K562 (cell line): ENCODE measurements around the gene MPG. TPM values are rescaled to one million over a fixed set of nuclear protein-coding genes. Genes with fewer than 3 reads are reported as not detected.
A peak's percentile ranks its signal among the peaks of the same experiment; 100 is the strongest.

Experiments
- FUS ChIP-seq: fragments of 200-400 bp; formaldehyde crosslinking; optimal IDR thresholded peaks from 2 replicates; pipeline ENCODE3; 2017; ENCODE audit warnings: low read depth, low read length
- HNRNPK ChIP-seq: fragments of 200-400 bp; formaldehyde crosslinking; IDR thresholded peaks from one replicate; pipeline ENCODE4 v1.6.1; 2018; ENCODE audit warnings: mild to moderate bottlenecking, low read depth, low read length; ENCODE audit not compliant: poor library complexity, severe bottlenecking
- JUND ChIP-seq, 2 experiments: IDR thresholded peaks; 2 replicates in 1 of 2; 3 replicates in 1 of 2; pipeline ENCODE4 v1.6.1; 2011; ENCODE audit warnings: borderline replicate concordance in 2 of 2, low read depth in 2 of 2, low read length in 2 of 2, improper control_type of control experiment in 1 of 2, missing biosample characterization in 1 of 2, missing genetic modification characterization in 1 of 2, missing genetic modification reagents in 1 of 2
- MCM2 ChIP-seq: fragments of 450-650 bp; IDR thresholded peaks from 2 replicates; pipeline ENCODE4 v1.6.1; 2017; ENCODE audit warnings: low read depth, mild to moderate bottlenecking
- NFE2L1 ChIP-seq: fragments of 450-650 bp; IDR thresholded peaks from 2 replicates; pipeline ENCODE4 v1.6.1; 2016; ENCODE audit warnings: missing genetic modification characterization, low read depth, mild to moderate bottlenecking, missing compliant biosample characterization, moderate library complexity, borderline replicate concordance
- NR4A1 ChIP-seq, 2 experiments: fragments of 250-450 bp in 1 of 2; fragments of 450-650 bp in 1 of 2; sonication (Bioruptor Pico) in 1 of 2; IDR thresholded peaks; 2 replicates each; pipeline versions ENCODE4 v1.4.0 to v1.6.1; 2016 to 2020; ENCODE audit warnings: mild to moderate bottlenecking in 2 of 2, missing compliant biosample characterization in 1 of 2, missing genetic modification characterization in 1 of 2, moderate library complexity in 1 of 2
- RREB1 ChIP-seq: fragments of 250-450 bp; sonication (Bioruptor Pico); IDR thresholded peaks from 2 replicates; pipeline ENCODE4 v1.4.0; 2020
- polyA plus RNA-seq, 8 experiments: library from polyadenylated mRNA; depleted of rRNA in 4 of 8; stranded (reverse) in 5 of 8; unstranded in 3 of 8; fragments of >200 nt; fragmentation: Nextera tagmentation in 2 of 8; fragmentation: Illumina TruSeq in 1 of 8; extraction: Ambion mirVana in 2 of 8; extraction: Trizol in 1 of 8; gene quantifications; 2 replicates each; pipeline versions ENCODE4 v1.2.1 to v1.2.3, GENCODE V29; 2011 to 2014; ENCODE audit warnings: inconsistent platforms in 1 of 8, missing spikeins in 1 of 8
- total RNA-seq, 7 experiments: library from RNA; depleted of rRNA in 6 of 7; stranded (reverse); fragments of >200 nt in 6 of 7; fragmentation: Illumina TruSeq in 2 of 7; extraction: Trizol in 2 of 7; gene quantifications; 2 replicates each; pipeline versions ENCODE4 v1.2.1 to v1.2.3, GENCODE V29; 2011 to 2021; ENCODE audit warnings: low replicate concordance in 1 of 7
- TF ChIP-seq, protein P1 (sequence below), 3 experiments: IDR thresholded peaks in 2 of 3; conservative IDR thresholded peaks in 1 of 3; 2 replicates each; pipeline ENCODE4 v1.5.1; 2011 to 2012; ENCODE audit warnings: low read length in 3 of 3, mild to moderate bottlenecking in 3 of 3, control low read depth in 2 of 3, improper control_type of control experiment in 1 of 3, inconsistent platforms in 1 of 3, low read depth in 1 of 3, mixed read lengths in 1 of 3, moderate library complexity in 1 of 3; ENCODE audit not compliant: insufficient read depth in 2 of 3
- TF ChIP-seq, protein P2 (sequence below): fragments of 250-450 bp; sonication (Bioruptor Pico); IDR thresholded peaks from 2 replicates; pipeline ENCODE4 v1.5.0; 2021; ENCODE audit warnings: mild to moderate bottlenecking, borderline replicate concordance

Gene MPG
- total and polyA plus RNA-seq, 9 of the 15 experiments (the other 6 are each of a cell fraction or from before 2014, with no cell fraction given): 0.42 to 226 (median 36.2) TPM

DNA sequence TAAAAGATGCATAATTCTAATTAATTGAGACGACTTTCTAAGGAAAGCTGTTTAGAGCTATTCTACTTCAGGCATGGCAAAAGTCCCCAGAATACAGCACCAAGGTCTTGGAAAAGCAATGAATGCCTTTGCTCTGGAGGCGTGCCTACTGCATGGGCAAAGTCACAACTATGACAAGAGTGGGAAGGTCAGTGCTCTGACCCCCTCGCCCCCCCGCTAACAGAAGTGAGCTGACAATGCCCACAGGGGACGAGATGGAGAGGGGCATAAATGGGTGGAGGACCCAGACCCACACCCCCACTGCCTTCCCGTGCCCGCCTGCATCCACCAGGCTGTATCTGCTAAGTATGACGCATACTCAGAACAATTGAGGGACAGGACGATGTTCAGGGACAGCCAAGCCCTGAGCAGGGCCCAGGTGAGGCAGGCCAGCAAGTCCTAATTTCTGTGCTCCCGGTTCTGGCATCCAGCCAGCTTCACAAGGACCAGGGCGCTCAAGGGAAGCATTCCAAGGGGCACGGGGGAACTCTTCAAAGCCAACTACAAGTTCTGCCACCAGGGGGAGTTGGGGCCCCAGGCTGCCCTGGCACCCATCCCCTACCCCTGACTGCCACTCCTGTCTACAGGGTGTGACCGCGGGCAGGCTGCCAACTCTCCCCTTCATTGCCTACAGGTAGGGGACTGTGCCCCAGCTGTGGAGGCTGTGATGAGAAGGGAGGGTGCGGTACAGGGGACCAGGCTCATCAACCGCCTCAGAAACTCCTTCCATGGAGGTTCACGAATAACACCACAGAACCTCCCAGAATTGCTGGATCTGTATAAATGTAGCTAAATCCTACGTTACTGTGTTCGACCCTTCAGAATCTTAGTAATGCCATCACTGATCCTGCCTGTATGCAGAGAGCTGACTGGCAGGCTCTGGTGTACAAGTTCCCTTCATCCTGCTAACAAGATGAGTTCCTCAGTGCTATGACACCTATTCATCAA, 39.6 kb downstream of the MPG start (continued):
- TF ChIP-seq MCM2 (no peak), HNRNPK (no peak), NR4A1 (CRISPR knock-in tag; IDR thresholded peaks at IDR 0.05) (no peak), NR4A1 (tag; IDR thresholded peaks at IDR 0.05) (peak; percentile 52; the same call in 1 of the 2 replicates), FUS (no peak), JUND (IDR thresholded peaks at IDR 0.05; ENCODE audit: borderline replicate concordance, low read depth, low read length) (no peak), JUND (tag; IDR thresholded peaks at IDR 0.05; ENCODE audit: borderline replicate concordance, low read depth, low read length) (peak; percentile 38; the same call in 1 of the 3 replicates), RREB1 (no peak), NFE2L1 (no peak)
- TF ChIP-seq, protein P1, sequence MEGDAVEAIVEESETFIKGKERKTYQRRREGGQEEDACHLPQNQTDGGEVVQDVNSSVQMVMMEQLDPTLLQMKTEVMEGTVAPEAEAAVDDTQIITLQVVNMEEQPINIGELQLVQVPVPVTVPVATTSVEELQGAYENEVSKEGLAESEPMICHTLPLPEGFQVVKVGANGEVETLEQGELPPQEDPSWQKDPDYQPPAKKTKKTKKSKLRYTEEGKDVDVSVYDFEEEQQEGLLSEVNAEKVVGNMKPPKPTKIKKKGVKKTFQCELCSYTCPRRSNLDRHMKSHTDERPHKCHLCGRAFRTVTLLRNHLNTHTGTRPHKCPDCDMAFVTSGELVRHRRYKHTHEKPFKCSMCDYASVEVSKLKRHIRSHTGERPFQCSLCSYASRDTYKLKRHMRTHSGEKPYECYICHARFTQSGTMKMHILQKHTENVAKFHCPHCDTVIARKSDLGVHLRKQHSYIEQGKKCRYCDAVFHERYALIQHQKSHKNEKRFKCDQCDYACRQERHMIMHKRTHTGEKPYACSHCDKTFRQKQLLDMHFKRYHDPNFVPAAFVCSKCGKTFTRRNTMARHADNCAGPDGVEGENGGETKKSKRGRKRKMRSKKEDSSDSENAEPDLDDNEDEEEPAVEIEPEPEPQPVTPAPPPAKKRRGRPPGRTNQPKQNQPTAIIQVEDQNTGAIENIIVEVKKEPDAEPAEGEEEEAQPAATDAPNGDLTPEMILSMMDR (IDR thresholded peaks at IDR 0.05 in 2 of 3, conservative IDR thresholded peaks at IDR 0.05 in 1 of 3; ENCODE audit: insufficient read depth in 2 of 3, low read depth in 1 of 3, low read length in 3 of 3): peak; percentile 57 to 75 (median 60)
- TF ChIP-seq, protein P2, sequence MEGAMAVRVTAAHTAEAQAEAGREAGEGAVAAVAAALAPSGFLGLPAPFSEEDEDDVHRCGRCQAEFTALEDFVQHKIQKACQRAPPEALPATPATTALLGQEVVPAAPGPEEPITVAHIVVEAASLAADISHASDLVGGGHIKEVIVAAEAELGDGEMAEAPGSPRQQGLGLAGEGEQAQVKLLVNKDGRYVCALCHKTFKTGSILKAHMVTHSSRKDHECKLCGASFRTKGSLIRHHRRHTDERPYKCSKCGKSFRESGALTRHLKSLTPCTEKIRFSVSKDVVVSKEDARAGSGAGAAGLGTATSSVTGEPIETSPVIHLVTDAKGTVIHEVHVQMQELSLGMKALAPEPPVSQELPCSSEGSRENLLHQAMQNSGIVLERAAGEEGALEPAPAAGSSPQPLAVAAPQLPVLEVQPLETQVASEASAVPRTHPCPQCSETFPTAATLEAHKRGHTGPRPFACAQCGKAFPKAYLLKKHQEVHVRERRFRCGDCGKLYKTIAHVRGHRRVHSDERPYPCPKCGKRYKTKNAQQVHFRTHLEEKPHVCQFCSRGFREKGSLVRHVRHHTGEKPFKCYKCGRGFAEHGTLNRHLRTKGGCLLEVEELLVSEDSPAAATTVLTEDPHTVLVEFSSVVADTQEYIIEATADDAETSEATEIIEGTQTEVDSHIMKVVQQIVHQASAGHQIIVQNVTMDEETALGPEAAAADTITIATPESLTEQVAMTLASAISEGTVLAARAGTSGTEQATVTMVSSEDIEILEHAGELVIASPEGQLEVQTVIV: no peak
